HTERT RPE-1 (cell line): ENCODE measurements around the gene PI4K2A.
"Not testable (repeated sequence)": the region's sequence is repeated elsewhere in the genome, so short reads cannot be mapped to it uniquely, and the experiment has no call there.

Experiments used
- in situ Hi-C: fragments of 300-500 bp; cut with MboI; formaldehyde crosslinking; loops from 4 replicates; pipeline ENCODE4 v1.14.3; 2020; ENCODE audit warnings: low sequenced_read_pairs

Gene PI4K2A

DNA sequence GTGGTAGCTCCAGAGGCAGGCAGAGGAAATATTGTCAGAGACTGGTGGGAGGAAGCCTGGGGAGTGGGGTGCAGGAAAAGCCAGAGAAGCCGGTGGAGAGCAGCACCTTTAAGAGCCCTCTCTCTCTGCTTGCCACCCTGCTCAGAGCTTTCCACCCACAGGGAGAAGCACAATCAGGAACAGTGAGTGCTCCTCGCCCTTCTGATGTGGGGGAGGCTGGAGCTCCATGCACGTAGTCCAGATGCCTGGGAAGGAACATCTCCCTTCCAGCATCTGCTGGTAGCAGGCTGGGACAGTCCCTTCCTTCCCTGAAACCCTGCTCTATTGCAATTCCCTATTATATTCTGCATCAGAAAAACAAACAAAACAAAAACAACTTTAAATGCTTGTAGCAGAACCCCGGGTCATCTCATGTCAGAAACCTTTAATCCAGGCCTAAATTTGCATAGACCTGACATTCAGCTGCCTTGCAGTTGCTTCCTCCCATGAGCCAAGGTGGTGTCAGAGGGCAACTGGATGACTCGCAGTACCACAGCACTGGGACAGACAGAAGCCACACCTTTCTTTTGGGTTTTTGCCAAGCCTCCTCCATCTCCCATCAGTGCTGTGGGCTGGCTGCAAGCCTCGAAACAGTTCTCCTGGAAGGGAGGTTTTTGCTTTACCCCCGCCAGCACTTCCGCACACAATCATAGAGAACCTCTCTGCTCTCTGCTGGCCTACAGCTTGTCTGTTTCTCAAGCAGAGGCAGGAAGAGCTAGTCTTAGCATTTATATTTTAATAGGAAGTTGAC, 33.5 kb downstream of the PI4K2A start:
- in situ Hi-C loops = no loop called here

DNA sequence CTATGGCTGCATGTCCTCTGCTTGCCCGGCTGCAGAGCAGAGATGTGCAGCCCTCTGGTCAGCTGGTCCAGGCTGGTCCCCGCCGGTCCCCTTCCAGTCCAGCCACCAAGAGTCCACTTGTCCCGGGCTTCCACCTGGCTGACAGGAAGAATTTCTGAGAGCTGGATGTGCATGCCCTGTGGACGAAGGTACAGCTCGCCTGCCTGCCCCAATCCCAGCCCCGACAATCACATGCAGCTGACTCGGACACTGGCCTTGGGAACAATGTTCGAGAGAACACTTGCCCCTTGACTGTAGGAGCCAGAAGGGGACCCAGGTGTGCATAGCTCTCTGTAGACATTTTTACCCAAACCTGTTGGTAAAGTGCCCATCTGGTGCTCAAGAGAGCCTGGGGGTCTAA, 34.8 kb downstream of the PI4K2A start:
- in situ Hi-C loops = no loop called here

DNA sequence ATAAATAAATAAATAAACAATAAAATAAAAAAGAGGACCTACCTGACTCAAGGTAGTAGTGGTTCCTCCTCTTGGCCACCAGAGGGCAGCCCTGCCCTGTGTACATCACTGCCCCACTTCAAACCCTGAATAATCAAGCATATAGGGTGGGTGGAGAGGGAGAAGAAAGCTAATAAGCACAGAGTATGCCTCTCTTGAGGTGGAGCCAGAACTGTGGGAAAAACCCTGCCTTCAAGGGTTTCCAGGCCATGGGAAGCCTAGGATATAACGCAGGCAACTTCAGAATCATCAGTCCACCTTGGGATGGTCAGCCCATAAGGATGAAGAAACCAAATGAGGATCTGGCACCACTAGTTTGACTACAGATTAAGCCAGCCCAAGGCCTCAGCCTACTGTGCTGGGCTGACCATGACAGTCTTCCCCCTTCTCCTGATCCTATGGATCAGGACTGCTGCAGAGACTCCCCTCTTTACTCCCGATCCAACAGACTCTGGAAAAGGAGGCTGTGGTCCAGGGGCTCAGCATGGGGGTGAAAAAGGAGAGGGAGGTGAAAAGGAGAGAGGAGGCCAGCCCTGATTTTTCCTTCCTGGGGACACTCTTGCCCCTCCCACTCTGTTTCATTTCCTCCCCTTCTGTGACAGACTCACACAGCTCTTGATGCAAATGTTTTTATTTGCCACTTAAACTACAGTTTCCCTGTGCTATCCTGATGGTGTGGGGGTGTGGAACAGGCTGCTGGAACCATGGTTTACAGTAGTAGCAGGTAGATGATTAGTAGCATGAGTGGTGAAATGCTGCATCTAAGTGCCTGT, 36.5 kb downstream of the PI4K2A start:
- in situ Hi-C loops = no loop called here

DNA sequence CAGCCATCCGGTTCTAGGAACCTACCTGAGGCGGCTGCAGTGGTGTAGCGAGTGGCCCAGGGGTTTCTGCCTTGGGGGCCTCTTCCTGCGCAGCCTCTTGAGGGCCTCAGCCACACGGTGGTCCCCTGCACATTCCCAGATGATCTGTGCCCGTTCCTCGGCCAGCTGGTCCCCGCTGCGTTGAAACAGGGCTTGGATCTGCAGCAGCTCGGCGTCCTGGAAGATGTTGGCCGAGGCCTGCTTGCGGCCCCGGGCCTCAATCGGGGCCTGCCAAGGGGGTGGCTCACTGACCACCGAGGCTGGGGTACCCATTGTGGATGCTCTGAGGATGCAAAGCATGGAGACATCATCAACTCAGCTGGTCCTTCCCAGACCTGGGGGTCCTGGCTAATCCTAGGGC, 39.1 kb downstream of the PI4K2A start:
- in situ Hi-C loops = no loop called here

DNA sequence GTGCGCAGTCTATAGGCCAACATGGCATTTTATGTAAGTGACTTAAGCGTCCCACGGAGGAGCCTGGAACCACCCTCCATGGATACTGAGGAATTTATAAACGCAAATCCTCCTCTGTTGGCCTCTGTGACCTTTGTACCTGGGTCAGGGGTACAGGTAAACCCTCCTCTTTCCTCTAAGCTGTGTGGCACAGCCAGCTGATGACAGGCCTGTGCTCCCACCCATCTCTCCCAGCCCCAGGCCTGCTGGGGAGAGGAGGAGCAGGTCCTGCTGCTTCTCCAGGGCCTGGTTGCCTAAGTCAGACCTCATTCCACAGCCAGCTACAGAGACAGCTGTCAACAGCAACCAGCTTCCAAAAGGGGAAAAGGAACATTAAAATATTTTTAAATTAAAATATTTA, 41.6 kb downstream of the PI4K2A start:
- in situ Hi-C loops = no loop called here

DNA sequence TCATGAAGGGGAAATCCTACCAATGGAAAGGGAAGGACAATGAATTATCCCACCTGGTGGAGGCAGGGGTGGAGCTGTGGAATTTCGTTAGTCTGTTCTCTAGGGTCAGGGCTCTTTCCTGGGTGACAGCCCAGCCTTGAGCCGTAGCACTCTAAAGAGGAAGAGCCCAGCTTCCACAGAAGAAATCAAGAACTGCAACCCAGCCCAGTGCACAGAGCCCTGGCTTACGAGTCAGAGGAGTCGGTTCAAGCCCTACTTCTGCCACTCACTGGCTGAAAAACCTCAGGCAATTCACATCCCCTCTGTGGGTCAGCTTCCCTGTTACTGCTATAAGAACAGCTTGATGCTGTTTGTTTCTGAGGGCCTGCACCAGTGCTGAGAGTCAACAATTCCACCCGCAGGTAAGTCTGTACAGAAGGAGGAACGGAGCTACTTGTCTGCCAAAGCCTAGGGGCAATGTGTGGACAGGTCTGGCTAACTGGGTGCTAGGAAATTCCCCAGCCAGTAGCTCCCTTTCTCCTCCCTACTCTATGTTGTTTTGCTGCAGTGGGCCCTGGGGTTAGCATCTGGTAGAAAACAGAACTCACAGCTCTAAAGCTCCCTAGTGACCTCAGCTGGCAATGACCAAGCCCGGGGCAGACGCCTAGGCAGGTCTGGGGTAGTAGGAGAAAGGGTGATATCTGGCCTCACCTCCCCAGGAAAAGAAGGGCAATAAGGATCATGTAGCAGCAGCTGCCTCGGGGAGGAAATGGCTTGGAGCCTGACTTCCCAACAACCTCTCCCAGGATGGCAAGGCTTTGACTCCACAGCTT, 43.3 kb downstream of the PI4K2A start:
- in situ Hi-C loops = no loop called here

DNA sequence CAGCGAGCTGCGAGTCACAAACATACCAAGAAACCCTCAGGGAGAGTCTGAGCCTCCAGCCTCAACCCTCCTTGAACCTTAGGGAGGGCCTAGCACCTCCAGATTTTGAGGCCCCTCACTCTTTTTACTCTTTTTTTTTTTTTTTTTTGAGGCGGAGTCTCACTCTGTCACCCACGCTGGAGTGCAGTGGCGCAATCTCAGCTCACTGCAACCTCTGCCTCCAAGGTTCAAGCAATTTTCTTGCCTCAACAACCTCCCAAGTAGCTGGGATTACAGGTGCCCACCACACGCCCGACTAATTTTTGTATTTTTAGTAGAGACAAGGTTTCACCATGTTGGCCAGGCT, 43.9 kb downstream of the PI4K2A start:
- in situ Hi-C loops = not testable (repeated sequence)

DNA sequence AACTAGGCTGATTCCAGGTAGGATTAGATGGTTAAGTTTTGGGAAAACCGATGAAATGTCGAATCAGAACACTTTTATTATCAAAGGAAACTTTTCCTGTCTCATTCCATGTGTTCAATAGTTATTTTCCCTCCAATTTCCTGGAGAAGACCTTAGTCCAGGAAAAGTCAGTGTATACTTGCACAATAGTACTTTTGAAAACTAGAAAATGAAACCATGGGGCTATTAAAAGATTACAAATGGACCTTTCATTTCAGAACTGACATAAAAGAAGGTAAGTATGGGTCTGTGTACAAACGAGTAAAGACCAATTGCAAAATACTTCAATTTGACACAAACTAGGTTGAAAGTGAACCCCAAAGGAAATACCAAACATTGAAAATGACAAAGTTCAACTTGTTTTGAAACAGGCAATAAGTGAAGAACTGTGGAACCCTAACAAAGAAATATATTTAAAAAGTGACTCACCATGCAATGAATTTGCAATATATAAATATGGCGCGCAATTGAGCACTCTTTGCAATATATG, 44.5 kb downstream of the PI4K2A start:
- in situ Hi-C loops = no loop called here

DNA sequence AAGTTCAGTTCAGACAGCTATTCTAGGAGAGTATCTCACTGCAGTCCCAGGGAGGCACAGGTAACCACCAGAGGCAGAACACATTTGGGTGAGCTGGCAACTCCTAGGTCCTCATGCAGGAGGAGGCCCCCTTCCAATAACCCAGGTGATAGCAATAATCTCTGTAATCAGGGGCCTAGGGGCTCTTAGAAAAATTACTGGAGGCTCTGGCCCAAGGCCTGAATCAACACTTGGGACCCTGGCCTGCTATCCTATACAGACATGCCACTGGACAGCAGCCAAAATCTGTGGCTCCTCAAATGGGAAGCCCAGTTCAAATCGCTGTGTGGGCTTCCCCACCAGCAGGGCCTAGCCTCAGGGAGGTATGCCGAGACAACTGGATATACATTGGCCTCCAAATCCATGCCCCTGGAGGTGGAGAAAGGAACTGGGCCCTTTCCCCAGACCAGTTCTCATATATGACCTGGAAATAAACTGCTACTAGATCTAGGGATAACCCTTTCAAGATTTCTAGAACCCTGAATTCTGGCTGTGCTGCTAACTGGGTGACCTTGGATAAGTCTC, 45.0 kb downstream of the PI4K2A start:
- in situ Hi-C loops = no loop called here

DNA sequence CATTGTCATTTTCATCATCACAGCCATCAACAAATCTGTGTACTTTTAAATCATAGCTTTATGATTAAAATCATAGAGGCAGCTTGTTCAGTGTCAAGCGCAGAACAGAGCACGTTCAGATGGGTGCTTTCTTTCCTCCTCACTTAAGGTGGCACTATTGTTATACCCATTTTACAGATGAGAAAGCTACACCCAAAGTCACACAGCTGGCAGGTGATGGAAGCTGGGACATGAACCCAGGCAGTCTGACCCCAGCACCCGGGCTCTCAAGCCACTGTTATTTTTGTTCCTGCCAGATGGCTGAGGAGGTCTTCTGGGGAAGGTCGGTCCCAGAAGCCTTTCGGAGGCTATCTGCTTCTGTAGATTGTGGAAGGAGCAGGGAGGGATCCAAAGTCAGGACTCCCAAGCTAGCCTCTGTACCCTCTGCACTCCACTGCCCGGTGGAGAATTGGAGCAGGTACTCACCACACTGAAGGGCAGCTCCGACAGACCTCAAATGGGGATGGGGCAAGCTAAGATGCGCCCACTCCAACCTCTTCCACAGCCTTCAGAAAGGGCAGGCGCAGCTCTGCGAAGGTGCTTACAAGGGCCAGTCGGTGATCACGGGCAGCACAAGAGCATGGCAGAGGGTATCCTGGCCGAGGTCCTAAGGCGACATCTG, 46.0 kb downstream of the PI4K2A start:
- in situ Hi-C loops = no loop called here

DNA sequence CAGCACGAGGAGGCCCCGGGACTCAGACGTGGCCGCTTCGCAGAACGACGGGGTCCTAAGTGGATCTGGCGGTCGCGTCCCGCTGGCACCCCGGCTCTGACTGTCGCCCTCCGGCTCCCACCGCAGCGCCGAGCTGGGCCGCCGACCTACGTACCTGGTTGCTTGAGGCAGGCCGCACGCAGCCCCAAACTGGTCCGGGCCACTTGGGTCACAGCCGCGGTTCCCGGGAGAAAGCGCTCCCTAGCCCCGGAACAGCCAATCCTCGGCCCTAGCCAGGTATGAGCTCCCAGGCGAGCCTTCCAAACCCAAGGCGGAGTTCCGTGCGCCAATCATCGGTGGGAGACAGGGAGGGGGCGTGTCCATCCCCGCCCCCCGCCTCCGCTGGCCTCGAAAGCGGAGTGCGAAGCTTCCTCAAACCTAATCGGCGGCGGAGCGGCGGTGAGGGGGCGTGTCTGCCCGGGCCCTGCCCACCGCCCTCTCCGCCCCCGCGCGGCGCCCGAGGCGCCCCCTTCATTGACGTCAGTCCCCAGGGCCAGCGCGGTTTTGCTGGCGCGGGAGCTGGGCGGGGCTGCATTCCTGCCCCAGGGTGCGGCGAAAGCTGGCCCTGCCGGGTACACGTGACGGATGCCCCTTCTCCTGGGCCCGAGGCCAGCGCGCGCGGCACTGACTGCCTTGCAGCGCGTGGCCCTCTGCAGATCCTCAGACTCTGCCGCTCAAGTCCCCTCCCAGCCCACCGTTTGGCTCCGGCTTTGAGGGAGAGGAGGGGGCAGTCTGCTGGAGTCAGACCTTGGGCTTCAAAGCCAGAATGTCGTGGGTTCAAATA, 46.7 kb downstream of the PI4K2A start, which contains the start of gene AVPI1:
Gene AVPI1 (minus strand): TSS at position 280 of the 823 bp plus-strand sequence. CDS start 7,336 bp downstream, outside the sequence.
- in situ Hi-C loops = no loop called here

DNA sequence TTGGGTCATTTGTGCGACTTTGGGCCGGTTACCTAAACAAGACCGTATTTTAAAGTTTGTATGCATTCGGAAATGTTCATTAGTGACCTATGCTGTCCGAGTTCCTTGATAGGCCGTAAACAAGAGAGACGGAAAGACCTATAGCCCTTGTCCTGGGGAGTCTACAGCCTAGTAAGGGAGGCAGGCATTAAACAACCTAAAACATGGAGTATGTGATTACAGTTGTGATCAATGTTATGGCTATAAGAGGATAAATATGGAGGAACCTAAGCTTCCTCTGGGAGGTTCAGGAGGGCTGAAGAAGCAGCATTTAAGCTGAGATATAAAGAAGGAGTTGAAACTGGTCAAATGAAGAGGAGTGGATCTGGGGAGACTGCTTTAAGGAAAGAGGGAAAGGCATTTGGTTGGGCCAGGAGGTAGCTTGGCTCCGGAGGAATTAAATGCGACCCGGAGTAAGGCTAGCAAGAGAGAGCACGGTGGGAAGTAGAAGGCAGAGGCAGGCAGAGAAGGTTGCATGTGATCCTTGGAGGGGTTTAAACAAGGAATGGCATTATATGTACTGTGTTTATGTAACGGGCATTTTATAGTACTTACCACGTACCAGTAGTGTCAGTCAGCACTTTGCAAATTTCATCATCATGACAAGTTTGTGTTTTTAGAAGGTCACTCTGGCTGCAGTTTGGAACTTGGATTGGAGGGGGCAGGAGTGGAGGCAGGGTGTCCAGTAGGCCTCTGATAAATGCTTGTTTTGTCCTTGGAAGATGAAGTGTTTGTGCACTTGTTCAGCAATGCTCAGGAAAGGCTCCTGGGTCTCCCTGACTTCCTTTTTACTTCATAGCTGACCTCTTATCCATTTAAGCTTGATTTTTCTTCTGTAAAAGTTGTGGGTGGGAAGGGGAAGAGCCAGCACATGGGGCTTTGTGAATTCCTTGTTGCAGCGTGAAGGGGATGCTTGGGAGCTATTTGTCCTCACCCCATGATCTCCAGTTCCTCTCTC, 47.6 kb downstream of the PI4K2A start:
- in situ Hi-C loops = no loop called here

DNA sequence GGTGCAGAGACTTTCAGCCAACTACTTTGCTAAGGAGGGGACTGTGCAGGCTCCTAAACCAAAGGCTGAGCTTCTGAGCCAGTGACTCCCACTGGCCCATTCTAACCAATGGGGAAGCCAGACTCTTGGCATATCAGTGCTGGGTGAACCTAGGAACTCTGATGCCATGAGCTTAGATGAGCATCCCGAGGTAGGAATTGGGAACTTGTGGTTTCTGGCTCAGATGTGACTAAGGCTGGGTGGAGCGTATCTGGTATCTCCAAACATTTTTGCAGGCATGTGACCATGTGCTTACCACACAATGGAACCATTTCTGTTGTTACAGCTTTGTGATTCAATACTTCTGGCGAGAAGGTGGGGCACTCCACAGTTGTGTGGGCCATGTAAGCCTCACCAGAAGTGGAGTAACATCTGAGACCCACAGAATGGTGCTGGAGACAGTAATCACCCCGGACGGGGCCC, 49.1 kb downstream of the PI4K2A start:
- in situ Hi-C loops = no loop called here

DNA sequence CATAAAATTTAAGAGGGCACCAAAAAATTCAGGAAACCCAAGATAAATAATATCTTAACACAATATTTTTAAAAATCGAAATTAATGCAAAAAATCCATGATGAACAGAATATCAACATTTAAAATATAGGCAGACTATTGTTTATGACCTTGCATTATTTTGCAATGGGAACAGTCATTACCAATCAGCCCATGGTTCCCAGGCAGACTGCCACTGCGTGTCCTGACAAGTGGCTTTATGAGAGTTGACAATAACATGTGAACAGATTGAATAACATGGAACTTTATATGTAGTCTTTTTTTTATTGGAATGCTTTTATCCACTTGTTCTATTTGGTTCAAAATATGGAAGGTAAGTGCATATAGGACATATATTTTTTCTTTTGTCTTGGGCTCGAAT, 49.7 kb downstream of the PI4K2A start:
- in situ Hi-C loops = no loop called here

DNA sequence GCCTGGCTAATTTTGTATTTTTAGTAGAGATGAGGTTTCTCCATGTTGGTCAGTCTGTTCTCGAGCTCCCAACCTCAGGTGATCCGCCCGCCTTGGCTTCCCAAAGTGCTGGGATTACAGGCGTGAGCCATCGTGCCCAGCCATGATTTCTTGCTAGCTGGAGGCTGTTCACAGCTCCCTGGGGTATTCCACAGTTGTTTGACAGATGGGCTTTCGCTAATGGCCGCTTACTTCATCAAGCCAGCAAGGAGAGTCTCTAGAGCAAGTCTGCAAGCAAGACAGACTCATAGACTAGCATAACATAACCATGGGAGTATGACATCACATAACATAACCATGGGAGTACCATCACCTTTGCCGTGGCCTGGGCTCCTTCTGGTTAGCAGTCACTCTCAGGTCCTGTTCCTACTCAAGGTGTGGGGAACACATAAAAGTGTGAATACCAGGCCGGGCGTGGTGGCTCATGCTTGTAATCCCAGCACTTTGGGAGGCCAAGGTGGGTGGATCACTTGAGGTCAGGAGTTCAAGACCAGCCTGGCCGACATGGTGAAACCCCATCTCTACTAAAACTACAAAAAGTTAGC, 57.7 kb downstream of the PI4K2A start:
- in situ Hi-C loops = not testable (repeated sequence)

DNA sequence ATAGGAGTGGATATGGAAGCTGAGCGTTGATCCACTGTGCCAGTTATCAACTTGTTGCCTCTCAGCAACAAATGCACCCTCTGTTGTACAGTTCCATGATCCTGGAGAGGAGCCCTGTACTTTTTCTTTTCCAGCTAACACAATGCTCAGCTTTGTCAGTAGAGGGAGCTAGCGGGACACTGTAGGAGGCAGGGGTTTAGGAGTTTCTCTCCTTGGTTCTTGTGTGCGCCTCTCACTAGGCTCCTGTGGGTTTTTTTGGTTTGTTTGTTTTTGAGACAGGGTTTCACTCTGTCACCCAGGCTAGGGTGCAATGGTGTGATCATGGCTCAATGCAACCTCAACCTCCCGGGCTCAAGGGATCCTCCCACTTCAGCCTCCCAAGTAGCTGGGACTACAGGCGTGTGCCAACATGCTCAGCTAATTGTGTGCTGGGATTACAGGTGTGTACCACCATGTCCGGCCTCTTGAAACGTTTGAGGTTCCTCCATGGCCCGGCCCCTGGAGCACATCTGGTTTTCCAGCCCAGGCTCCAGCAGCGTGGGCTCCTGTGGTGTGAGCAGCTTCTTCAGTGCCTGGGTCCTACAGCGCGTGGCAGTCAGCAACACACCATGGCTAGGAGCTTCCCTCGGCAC, 61.1 kb downstream of the PI4K2A start:
- in situ Hi-C loops = no loop called here

DNA sequence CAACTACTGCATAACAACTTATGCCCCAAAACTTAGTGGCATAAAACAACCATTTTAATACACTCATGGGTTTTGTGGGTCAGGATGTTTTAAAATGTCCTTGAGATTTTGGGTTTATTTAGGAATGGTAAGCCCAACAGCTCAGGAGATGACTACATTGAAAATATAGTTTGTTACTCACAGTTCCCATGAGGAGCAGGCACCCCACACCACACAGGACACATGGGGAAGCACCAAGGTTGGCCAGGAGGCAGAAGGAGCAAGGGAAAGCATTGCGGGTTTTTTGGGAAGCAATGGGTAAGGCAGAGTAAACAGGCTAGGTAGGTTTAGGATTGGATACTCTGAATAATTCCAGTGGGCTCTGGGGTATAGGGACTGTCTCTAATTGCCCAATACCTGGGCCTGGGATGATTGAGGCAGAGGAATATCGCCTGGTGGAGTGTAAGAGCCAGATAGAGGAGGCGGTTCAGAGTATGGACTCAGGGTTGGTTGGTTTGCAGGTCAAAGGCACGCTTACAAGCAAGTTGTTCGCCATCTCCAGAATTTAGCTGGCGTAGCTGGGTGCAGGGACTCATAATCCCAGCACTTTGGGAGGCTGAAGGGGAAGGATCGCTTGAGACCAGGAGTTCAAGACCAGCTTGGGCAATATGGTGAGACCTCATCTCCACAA, 63.1 kb downstream of the PI4K2A start:
- in situ Hi-C loops = no loop called here
